SU-DHL-6 (cell line): ENCODE data around the gene ALDH1A3.

Experiments used
- H2AFZ ChIP-seq: fragments of 200-600 bp; sonication (generic); 2 replicates; pipeline ENCODE4 v1.6.1; 2014; ENCODE audit warnings: low read depth, mild to moderate bottlenecking, moderate library complexity, mixed read lengths, antibody characterized with exemption, low read length; ENCODE audit not compliant: severe bottlenecking
- H3F3A ChIP-seq: fragments of 200-600 bp; shearing (Covaris generic); 2 replicates; pipeline ENCODE4 v1.6.0; 2016; ENCODE audit warnings: antibody characterized with exemption, mild to moderate bottlenecking; ENCODE audit not compliant: insufficient read depth
- H3K27ac ChIP-seq: fragments of 200-600 bp; sonication (generic); 2 replicates; pipeline ENCODE4 v1.5.1; 2016; ENCODE audit warnings: low read depth, mild to moderate bottlenecking, low read length, moderate library complexity, mixed read lengths
- H3K27me3 ChIP-seq: fragments of 200-600 bp; sonication (generic), shearing (Covaris generic); 2 replicates; pipeline ENCODE4 v1.6.0; 2014; ENCODE audit warnings: mild to moderate bottlenecking, low read length
- H3K36me3 ChIP-seq: fragments of 200-600 bp; sonication (generic); 2 replicates; pipeline ENCODE4 v1.6.1; 2014; ENCODE audit warnings: mild to moderate bottlenecking, low read length, mixed read lengths
- H3K4me2 ChIP-seq: fragments of 300-600, 200-600 bp; shearing (Covaris generic), sonication (generic); 2 replicates; pipeline ENCODE4 v1.6.0; 2014; ENCODE audit warnings: low read length, low read depth, mild to moderate bottlenecking; ENCODE audit not compliant: poor library complexity, severe bottlenecking
- H3K4me3 ChIP-seq: fragments of 200-600 bp; sonication (generic); 2 replicates; pipeline ENCODE4 v1.5.1; 2014; ENCODE audit warnings: antibody characterized with exemption, low read length, mild to moderate bottlenecking, mixed read lengths; ENCODE audit not compliant: insufficient read depth, poor library complexity, severe bottlenecking
- H3K79me2 ChIP-seq: fragments of 200-600 bp; sonication (generic); 2 replicates; pipeline ENCODE4 v1.6.1; 2014; ENCODE audit warnings: mild to moderate bottlenecking, low read length, moderate library complexity; ENCODE audit not compliant: insufficient read depth
- H3K9ac ChIP-seq: fragments of 200-600 bp; sonication (generic); 2 replicates; pipeline ENCODE4 v1.7.0; 2014; ENCODE audit warnings: mild to moderate bottlenecking, low read length
- H3K9me2 ChIP-seq: fragments of 200-600 bp; sonication (generic); replicated peaks from 2 replicates; pipeline ENCODE4 v1.6.1; 2014; ENCODE audit warnings: low read length; ENCODE audit not compliant: insufficient read depth
- H3K9me3 ChIP-seq: fragments of 200-600 bp; sonication (generic); 2 replicates; pipeline ENCODE4 v1.6.1; 2014; ENCODE audit warnings: low read length, mixed read lengths; ENCODE audit not compliant: insufficient read depth
- H4K20me1 ChIP-seq: fragments of 200-600 bp; sonication (generic); 2 replicates; pipeline ENCODE4 v1.6.1; 2014; ENCODE audit warnings: low read depth, mild to moderate bottlenecking, antibody characterized with exemption, low read length, moderate library complexity, mixed read lengths
- EZH2phosphoT487 ChIP-seq: fragments of 200-600 bp; sonication (generic), shearing (Covaris generic); conservative IDR thresholded peaks from 2 replicates; pipeline ENCODE4 v1.6.1; 2018; ENCODE audit warnings: mild to moderate bottlenecking, antibody characterized with exemption, low read length, moderate library complexity, mixed read lengths
- TF ChIP-seq, protein P1 (sequence below): fragments of 200-600 bp; sonication (generic); IDR thresholded peaks from one replicate; pipeline ENCODE4 v1.5.1; 2017; ENCODE audit warnings: antibody characterized with exemption, mild to moderate bottlenecking, low read length, moderate library complexity; ENCODE audit not compliant: insufficient read depth, poor library complexity, severe bottlenecking

The ALDH1A3 gene

DNA sequence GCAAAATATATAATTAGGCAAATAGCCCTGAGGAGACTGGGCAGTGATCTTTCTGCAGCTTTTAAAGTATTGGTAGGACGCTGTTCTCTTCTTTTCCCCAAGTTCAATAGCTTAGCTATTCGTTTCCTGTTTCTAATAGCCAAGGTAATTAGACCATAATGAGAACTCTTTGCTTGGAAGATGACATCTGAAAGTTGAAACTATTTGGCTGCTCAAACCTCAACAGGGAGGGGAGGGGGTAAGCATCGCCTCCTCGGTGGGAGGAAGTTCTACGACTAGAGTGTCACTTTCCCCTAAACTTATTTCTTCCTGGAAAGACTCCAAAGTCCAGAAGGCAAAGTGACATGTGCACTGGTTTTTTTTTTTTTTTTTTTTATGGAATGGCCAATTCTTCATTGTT lies 22.8 kb upstream of the ALDH1A3 start:
- no peak overlapping the region for H3K4me3 ChIP-seq
- no peaks in the 10 kb centered on the region for H3K9me3 ChIP-seq
- H3K4me2 ChIP-seq = no peak overlapping the region
- TF ChIP-seq, protein P1, sequence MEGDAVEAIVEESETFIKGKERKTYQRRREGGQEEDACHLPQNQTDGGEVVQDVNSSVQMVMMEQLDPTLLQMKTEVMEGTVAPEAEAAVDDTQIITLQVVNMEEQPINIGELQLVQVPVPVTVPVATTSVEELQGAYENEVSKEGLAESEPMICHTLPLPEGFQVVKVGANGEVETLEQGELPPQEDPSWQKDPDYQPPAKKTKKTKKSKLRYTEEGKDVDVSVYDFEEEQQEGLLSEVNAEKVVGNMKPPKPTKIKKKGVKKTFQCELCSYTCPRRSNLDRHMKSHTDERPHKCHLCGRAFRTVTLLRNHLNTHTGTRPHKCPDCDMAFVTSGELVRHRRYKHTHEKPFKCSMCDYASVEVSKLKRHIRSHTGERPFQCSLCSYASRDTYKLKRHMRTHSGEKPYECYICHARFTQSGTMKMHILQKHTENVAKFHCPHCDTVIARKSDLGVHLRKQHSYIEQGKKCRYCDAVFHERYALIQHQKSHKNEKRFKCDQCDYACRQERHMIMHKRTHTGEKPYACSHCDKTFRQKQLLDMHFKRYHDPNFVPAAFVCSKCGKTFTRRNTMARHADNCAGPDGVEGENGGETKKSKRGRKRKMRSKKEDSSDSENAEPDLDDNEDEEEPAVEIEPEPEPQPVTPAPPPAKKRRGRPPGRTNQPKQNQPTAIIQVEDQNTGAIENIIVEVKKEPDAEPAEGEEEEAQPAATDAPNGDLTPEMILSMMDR = no peak
- no peak for TF ChIP-seq EZH2phosphoT487
- no peak overlapping the region for H3K27ac ChIP-seq
- H3K27me3 ChIP-seq = peaks cover 3% of the 10 kb centered on the region; the same call in 1 of the 2 replicates
- no peaks in the 10 kb centered on the region for H3K36me3 ChIP-seq
- no peak overlapping the region for H2AFZ ChIP-seq
- no peaks in the 10 kb centered on the region for H4K20me1 ChIP-seq
- no peaks in the 10 kb centered on the region for H3K9me2 ChIP-seq
- no peak overlapping the region for H3K9ac ChIP-seq
- H3K79me2 ChIP-seq = no peaks in the 10 kb centered on the region
- no peaks in the 10 kb centered on the region for H3F3A ChIP-seq

DNA sequence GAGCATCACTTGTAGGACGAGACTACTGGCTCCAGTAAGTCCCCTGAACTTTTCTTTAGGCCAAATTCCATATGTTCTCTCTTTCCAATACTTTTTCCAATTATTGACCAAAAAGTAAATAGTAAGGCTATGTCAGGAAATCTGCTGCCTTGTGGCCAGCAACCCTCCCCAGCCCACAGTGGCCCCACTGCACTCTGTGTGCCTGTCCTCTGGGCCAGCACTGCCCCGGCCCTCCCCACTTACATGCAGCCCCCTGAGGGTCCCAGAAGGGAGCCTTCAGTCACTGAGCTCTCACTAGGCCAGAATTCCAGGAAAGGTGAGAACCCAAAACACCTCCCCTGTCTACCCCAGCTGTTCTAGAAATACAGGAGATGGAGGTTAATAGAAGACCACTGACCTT lies 21.3 kb upstream of the ALDH1A3 start:
- Histone ChIP-seq H3K9ac (no peak overlapping the region), H4K20me1 (no peaks in the 10 kb centered on the region), H3K27me3 (peaks cover 3% of the 10 kb centered on the region; the same call in 1 of the 2 replicates), H2AFZ (no peak overlapping the region), H3K79me2 (no peaks in the 10 kb centered on the region), H3K4me3 (no peak overlapping the region), H3K36me3 (no peaks in the 10 kb centered on the region), H3K27ac (no peak overlapping the region), H3K4me2 (no peak overlapping the region), H3K9me2 (no peaks in the 10 kb centered on the region), H3K9me3 (no peaks in the 10 kb centered on the region), H3F3A (no peaks in the 10 kb centered on the region)
- TF ChIP-seq EZH2phosphoT487 = no peak
- TF ChIP-seq, protein P1 = no peak

DNA sequence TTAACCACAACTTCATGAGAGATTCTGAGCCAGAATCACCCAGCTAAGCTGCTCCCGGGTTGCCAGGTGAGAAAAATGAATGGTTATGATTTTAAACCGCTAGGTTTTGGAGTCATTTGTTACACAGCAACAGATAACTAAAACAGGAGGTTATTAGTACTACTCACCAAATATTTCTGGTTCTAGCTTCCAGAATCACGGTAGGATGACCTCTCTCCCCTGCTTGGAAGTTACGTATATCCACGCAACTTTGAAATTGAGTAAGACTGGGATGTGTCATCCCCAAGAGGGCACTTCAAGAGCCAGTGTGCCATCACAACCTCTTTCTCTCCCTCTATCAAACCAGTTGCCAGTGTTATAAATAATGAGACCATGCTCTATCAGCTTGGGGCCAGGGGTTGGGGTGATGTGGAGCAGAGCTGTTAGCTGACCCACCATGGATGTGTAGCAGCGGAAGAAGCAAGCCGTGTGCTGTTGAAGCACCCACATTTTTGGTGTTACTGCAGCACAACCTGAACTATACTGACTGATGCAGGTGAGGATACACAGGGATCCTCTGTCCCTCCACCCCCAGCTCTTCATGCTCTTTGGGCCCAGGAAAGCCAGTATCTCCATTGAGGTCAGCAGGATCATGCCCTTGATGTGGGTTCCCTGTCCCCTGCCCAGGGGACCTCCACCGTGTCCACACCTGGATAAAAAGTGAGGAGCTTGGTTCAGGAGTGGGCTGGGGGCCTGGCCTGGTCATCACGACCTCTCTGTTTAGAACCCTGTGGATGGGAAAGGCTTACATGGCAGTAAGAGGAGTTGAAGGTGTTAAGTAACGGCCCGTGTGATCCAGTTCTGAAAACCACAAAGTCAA lies 19.4 kb upstream of the ALDH1A3 start:
- H3K79me2 ChIP-seq = no peaks in the 10 kb centered on the region
- H3K27ac ChIP-seq = no peak overlapping the region
- no peak overlapping the region for H2AFZ ChIP-seq
- no peaks in the 10 kb centered on the region for H3K9me2 ChIP-seq
- H4K20me1 ChIP-seq = no peaks in the 10 kb centered on the region
- H3K27me3 ChIP-seq = peaks cover 3% of the 10 kb centered on the region; the same call in 1 of the 2 replicates
- no peaks in the 10 kb centered on the region for H3F3A ChIP-seq
- no peak overlapping the region for H3K4me3 ChIP-seq
- TF ChIP-seq EZH2phosphoT487 = no peak
- TF ChIP-seq, protein P1 = no peak
- H3K9ac ChIP-seq = no peak overlapping the region
- no peaks in the 10 kb centered on the region for H3K9me3 ChIP-seq
- no peaks in the 10 kb centered on the region for H3K36me3 ChIP-seq
- no peak overlapping the region for H3K4me2 ChIP-seq
